GM20431 (cell line): Measurements from ENCODE around the gene SPATA2.
"Not testable (repeated sequence)": the region's sequence is repeated elsewhere in the genome, so short reads cannot be mapped to it uniquely, and the experiment has no call there.

Source experiments
- in situ Hi-C: fragments of 300-500 bp; cut with MseI, MboI; formaldehyde crosslinking; loops from one replicate; pipeline ENCODE4 v1.15.0; 2020; ENCODE audit warnings: low sequenced_read_pairs; ENCODE audit not compliant: unreplicated experiment

SPATA2 gene

DNA sequence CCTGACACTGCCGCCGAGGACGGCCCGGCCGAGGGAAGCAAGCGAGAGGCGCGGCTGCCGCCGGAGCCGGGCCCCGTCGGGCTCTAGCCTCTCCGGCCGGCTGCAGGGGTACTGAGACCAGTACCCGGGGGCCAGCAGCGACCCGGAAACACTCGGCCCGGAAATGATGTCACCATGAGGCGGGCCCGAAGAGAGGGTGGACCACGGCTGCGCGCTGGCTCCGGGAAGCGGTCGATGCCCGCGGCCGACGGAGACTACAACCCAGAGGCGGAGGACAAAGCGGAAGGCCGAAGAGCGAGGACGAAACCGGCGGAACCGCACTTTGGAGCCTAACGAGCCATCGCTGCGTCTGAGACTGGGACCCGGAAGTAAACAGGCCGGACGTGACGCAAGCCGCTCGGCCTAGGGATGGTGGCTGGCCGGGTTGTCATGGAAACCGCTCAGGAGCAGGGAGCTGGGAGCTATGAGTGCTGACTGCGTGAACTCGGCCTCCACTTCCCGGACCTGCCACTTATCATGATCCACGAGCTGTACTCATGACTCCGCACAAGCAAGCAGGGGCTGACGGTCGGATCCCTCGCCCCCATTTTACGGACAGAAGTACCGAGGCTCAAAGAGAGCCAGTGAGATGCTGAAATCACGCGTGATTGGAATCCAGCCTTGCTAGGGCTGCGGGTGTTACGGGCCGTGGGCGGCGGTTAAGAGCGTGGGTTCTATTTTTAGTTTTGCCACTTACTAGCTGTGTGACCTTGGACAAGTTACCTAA lies at the start of gene SPATA2:
SPATA2 (minus strand) TSS at position 150 of the 766 bp plus-strand sequence. CDS start 7,039 bp downstream, outside the sequence.
- in situ Hi-C loops = no loop called here

GRCh38 chr20:49961413-49961812 lies 46.1 kb upstream of the SPATA2 start:
- in situ Hi-C loops = no loop called here

DNA sequence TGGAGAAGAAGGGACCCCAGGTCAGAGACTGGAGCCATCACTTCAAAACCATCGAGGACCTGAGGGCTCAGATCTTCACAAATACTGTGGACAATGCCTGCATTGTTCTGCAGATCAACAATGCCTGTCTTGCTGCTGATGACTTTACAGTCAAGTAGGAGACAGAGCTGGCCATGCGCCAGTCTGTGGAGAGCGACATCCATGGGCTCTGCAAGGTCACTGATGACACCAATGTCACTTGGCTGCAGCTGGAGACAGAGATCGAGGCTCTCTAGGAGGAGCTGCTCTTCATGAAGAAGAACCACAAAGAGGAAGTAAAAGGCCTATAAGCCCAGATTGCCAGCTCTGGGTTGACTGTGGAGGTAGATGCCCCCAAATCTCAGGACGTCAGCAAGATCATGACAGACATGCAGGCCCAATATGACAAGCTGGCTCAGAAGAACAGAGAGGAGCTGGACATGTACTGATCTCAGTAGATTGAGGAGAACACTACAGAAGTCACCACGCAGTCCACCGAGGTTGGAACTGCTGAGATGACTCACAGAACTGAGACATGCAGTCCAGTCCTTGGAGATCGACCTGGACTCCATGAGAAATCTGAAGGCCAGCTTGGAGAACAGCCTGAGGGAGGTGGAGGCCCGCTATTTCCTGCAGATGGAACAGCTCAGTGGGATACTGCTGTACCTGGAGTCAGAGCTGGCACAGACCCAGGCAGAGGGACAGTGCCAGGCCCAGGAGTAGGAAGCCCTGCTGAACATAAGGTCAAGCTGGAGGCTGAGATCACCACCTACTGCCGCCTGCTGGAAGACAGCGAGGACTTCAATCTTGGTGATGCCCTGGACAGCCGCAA lies 42.0 kb upstream of the SPATA2 start:
- in situ Hi-C loops = not testable (repeated sequence)

DNA sequence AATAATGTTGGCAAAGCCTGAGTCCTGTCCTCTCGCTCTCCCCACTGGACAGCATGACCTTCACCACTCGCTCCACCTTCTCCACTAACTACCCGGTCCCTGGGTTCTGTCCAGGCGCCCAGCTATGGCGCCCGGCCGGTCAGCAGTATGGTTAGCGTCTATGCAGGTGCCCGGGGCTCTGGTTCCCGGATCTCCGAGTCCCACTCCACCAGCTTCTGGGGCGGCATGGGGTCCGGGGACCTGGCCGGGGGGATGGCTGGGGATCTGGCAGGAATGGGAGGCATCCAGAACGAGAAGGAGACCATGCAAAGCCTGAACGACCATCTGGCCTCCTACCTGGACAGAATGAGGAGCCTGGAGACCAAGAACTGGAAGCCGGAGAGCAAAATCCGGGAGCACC lies 41.4 kb upstream of the SPATA2 start:
- in situ Hi-C loops = no loop called here

DNA sequence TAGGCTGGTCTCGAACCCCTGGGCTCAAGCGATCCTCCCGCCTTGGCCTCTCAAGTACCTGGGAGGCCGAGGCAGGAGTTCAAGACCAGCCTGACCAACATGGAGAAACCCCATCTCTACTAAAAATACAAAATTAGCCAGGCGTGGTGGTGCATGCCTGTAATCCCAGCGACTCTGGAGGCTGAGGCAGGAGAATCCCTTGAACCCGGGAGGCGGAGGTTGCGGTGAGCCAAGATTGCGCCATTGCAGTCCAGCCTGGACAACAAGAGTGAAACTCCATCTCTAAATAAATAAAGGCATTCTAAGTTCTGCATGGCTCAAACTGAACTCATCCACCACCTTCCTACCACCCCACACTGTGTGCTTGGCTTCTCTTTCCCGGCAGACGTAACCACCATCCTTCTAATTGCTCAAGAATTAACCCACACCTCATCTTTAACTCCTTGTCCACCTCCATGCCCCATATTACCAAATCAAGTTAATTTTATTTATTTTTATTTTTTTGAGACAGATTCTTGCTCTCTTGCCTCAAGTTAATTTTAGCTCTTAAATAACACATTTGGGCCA lies 40.6 kb upstream of the SPATA2 start:
- in situ Hi-C loops = not testable (repeated sequence)

DNA sequence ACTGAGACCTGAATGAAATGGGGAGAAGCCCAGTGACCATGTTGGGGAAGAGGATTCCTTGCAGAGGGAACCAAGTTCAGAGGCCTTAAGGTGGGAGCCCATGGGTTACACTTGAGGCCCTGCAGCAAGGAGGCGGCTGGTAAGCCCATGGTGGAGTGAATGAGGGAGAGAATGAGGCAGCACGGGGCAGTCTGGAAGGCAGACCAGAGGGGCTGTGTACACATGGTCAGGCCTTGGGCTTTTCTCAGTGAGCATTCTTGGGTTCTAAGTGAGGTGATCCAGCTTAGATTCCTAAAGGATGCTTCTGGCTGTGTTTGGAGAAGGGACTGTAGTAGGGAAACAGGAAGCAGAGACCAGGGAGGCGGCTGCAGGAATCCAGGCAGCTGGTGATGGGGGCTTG lies 39.8 kb upstream of the SPATA2 start:
- in situ Hi-C loops = no loop called here

GRCh38 chr20:49951151-49951550 lies 35.8 kb upstream of the SPATA2 start:
- in situ Hi-C loops = no loop called here

- in situ Hi-C loops = no loop called here
Observed at GRCh38 chr20:49948809-49949507, 33.6 kb upstream of the SPATA2 start.

DNA sequence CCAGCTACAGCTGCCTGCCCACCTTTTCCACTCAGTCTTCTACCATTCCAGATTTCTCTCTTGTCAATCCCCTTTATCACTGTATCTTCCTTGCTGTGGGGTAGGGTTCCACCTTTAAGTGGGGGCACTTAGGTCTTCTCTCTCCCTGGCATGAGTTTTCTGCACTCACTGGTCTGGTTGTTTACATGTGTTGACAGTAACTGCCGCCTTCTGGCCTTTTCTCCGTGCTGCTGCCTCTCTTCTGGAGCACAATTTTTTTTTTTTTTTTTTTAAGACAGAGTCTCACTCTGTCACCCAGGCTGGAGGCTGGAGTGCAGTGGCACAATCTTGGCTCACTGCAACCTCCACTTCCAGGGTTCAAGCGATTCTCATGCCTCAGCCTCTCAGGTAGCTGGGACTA lies 32.8 kb upstream of the SPATA2 start:
- in situ Hi-C loops = no loop called here

- in situ Hi-C loops = no loop called here
Observed at GRCh38 chr20:49945701-49946477, 30.6 kb upstream of the SPATA2 start.

DNA sequence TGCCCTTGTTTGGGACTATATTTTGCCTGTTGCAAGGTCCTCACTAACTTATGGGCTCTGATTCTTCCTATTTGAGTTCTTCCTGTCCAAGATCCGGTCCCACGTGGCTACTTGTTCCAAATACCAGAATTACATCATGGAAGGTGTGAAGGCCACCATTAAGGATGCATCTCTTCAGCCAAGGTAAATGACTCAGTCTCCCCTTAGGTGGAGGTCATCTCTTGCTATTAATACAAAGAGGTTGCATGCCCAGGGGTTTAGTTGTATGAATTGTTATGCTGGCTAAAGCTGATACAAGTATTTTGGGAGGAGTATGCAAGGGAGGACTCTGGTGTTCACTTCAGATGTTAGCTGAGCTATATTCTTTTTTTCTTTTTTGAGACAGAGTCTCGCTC lies 30.0 kb upstream of the SPATA2 start:
- in situ Hi-C loops = no loop called here

- in situ Hi-C loops = no loop called here
Observed at GRCh38 chr20:49942942-49943341, 27.6 kb upstream of the SPATA2 start.

DNA sequence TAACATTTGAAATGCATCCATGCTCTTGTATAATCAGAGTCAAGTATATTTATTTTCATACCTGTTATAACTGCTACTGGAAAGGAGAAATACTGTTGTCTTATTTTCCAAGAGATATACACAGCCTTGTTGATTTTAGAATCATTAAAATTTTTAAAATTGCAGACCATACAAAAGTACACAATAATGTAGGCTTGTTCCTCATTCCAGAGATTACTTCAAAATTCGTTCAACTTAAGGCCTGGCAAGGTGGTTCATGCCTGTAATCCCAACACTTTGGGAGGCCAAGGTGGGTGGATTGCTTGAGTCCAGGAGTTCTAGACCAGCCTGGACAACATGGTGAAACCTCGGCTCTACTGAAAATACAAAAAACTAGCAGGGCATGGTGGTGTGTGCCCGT lies 27.0 kb upstream of the SPATA2 start:
- in situ Hi-C loops = no loop called here

DNA sequence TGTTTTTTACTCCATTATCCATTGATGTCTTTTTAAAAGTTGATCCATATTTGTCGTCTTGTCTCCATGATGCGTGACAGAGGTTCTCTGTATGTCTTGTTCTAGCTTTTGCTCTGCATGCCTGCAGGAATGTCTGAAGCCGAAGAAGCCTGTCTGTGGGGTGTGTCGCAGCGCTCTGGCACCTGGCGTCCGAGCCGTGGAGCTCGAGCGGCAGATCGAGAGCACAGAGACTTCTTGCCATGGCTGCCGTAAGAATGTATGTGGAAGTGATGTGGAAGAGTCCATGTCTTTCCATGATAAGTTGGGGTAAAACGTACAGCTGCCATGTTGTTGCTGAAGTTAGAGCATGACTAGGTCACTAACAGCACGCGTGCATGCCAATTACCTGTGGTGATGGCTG lies 26.1 kb upstream of the SPATA2 start:
- in situ Hi-C loops = no loop called here

GRCh38 chr20:49938173-49939163 lies 23.1 kb upstream of the SPATA2 start:
- in situ Hi-C loops = no loop called here

- in situ Hi-C loops = no loop called here
Observed at GRCh38 chr20:49937027-49937929, 21.9 kb upstream of the SPATA2 start.

GRCh38 chr20:49936153-49937026 lies 21.1 kb upstream of the SPATA2 start, which contains the start of gene RNF114:
TSS of gene RNF114 (plus strand) at chr20:49936397. CDS start at chr20:49936413, 16 bp downstream.
- in situ Hi-C loops = no loop called here
